NCI-H748 (cell line): Measurements from ENCODE around the gene RASSF4.

Source experiments
- DNase-seq: peaks from one replicate; lab custom pipeline; 2025; ENCODE audit not compliant: unreplicated experiment; lab: John Stamatoyannopoulos, UW

The RASSF4 gene

DNA sequence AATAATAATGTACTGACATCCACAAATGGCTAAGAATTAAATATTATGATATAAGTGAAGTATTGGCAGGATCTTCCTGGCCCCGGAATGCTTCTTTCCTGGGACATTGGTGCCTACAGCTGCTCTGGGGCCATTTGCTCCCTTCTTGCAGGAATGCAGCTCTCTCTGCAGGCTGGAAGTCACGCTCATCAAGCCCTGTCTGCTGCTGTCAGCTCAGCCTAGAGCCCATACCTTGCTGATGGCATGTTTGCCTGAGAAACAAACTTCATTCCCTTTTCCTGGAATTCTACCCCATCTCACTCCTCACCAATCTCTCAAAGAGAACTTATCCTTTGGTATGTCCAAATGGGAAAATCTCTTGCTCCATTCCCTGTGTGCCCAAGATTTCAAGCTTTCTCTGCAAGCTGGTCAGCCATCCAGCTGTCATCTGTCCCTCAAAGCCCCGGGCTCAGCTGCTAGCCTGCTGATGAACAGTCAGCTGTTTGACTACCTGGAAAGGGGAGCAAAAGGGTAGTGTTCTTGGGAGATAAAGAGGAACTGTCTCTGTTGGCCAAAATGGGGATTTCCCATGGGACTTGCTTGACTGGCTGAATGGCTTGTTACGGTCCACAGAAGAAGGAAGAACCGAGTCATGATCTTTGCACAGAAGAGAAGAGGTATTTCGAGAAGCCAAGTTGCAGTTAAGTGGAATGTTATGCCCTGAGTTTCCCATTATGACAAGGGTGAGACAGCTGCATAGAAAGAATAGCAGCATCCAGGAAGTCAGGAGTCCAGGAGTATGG, 12.0 kb upstream of the RASSF4 start:
- DNase-seq = no peak

DNA sequence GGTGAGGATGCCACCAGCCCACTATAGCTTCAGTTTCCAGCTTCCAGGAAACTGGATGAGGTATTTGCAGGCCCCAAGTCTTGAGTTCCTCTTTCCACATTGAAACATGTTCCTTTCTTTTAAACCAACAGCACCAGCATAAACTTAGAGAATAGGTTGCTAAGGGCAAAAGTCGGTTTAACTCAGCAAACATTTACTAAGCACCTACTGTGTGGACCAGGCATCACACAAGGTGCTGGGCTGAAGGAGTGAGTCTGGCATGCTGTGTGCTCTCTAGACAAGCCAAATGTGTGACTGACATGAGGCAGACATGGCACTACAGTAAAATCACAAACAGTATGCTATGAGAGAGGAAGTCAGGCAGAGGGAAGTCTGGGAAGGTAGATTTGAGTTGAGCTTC, 11.0 kb upstream of the RASSF4 start:
- DNase-seq = no peak

DNA sequence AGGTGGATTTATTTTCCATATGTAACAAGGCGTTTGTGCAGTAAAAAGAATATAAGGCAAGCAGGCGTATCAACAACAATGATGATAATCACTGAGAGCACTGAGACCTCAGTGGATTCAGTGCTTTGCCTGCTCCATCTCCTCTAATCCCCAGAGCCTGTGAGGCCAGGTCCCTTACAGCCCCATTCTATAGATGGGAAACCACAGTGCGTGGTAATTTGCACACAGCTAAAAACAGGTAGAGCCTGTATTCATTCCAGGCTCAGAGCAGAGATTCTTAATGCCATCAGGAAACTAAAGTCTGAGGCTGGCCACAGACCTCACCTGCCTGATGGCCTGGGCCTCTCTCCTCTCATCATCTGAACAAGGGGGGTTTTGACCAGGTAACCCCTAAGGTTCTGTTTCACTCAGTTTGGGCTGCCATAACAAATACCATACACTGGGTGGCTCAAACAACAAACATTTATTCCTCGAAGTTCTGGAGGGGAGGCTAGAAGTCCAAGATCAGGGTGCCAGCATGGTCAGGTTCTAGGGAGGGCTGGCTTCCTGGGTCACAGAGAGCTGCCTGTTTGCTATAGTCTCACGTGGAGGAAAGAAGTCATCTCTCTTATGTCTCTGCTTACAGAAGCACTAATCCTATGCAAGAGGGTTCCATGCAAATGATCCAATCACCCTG, 10.3 kb upstream of the RASSF4 start:
- DNase-seq = no peak

DNA sequence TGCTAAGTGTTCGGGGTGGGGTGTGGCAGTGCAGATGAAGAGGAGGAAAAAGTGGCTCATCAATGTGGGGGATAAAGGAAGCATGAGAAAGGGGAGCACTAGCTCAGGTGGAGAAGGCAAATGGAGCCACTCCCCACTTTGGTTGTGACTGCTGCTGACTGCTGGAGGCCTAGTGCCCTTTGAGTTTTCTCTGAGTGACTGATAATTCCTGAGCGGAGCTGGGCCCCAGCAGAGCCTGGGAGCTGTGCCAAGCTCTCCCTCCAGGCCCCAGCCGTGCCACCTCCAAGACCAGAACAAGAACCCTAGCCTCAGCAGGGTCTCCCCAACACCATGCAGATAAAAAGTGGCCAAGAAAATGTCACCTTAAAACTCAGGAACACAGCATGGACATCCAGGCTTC, 9.7 kb upstream of the RASSF4 start:
- no peak for DNase-seq

DNA sequence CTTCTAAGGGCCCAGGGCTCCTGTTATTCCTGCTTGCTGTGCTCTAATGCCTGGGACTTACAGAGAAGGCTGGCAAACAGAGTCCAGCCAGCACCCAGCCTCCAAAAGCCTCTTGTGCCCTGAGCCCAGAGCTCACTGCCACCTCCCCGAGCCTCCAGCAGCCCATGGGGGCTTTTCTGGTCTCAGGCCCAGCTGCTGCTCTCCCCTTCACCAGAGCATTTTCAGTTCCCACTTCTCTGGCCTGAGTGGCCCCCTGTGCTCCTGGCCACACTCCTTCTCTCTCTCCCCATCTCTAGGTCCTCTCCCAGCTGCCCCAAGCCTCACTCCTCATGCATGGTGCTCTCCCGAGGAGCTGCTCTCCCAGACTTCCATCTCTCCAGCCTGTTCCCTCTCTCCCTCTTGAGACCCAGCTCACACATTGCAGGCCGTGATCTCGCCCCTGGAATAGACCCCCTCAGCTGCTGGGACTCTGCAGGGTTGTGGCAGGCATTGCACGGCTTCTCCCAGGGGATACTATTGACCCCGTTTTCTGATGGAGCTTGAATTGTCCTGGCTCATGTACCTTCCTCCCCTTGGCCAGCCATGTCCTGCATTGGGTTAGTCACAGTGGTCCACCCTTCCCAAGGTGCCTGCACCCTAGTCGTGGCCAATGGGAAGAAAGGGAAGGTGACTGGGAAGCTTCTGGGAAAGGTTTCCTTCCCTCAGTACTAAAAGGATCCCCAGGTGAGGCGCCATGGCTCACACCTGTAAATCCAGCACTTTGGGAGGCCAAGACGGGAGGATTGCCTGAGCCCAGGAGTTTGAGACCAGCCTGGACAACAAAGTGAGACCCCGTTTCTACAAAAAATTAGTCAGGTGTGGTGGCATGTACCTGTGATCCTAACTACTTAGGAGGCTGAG, 9.0 kb upstream of the RASSF4 start:
- DNase-seq = no peak

- DNase-seq = no peak
Measured at GRCh38 chr10:44951576-44952226, 7.9 kb upstream of the RASSF4 start.

DNA sequence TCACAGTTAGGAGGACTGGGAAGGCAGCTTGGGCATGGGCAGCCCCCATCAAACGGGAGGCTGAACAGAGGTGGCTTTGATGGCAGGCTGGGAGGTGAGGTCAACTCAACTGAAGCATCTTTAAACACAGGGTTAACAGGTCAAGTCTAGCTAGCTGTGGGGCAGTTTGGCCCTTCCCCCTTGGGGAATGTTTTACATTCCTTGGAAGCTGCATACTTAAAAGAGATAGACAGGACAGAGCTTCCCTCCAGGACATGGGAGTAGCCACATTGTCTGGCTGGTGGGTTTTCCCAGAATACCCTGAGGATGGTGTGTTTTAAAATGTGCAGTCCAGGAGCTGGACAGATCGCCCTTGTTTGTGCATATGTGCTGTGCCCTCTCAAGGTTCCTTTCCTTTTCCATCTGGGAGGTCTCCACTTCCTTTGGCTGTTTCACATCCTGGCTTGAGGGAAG, 6.8 kb upstream of the RASSF4 start:
- DNase-seq = no peak

DNA sequence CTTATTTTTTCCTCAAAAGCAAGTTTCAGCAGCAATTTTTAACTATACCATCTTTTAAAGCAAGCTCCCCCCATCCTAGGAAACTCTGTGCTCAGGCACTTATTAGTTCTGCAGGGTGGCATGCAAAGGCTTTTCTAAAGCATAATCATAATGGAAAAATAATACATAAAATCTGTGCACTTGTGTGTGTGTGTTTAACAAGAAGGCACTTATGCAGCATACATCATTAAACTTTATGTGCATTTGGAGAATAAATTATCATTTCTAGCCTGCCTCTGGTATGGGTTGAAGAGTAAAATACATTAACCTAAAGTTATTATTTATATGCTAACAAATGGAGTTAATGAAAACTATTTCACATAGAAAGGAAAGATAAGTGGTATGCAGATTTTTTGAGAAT, 5.6 kb upstream of the RASSF4 start:
- no peak for DNase-seq

- no peak for DNase-seq
Measured at GRCh38 chr10:44954962-44955361, 4.6 kb upstream of the RASSF4 start.

DNA sequence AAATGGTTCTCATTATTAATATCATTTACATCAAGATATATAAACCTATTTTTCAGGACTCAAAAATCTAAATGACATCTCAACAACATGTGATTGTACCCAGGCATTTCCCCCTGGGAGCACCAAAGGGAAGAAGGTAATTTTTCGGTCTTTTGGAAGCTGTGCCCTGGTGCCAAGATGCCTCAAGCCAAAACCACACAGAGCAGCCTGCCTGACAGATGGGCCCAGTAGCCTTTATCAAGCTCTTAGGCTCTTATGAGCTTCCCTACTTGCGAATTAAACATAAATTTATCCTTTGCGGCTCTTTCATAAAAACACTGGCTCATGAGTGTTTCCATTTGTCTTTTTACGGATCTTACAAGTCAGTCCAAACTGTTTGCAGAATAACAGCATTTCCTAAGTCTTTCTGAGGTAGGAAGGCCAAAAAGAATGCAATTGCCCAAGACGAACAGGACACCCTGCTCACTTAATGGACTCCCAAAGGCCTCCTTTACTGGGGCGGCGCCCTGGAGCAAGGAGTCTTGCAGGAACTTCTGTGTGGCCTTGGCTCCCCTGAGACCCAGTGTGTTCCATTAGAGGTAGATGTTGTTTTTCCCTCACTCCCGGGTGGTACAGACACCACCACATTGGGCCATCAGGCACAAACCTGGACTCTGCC, 4.1 kb upstream of the RASSF4 start:
- DNase-seq = no peak

GRCh38 chr10:44956226-44956625, 3.4 kb upstream of the RASSF4 start:
- no peak for DNase-seq

DNA sequence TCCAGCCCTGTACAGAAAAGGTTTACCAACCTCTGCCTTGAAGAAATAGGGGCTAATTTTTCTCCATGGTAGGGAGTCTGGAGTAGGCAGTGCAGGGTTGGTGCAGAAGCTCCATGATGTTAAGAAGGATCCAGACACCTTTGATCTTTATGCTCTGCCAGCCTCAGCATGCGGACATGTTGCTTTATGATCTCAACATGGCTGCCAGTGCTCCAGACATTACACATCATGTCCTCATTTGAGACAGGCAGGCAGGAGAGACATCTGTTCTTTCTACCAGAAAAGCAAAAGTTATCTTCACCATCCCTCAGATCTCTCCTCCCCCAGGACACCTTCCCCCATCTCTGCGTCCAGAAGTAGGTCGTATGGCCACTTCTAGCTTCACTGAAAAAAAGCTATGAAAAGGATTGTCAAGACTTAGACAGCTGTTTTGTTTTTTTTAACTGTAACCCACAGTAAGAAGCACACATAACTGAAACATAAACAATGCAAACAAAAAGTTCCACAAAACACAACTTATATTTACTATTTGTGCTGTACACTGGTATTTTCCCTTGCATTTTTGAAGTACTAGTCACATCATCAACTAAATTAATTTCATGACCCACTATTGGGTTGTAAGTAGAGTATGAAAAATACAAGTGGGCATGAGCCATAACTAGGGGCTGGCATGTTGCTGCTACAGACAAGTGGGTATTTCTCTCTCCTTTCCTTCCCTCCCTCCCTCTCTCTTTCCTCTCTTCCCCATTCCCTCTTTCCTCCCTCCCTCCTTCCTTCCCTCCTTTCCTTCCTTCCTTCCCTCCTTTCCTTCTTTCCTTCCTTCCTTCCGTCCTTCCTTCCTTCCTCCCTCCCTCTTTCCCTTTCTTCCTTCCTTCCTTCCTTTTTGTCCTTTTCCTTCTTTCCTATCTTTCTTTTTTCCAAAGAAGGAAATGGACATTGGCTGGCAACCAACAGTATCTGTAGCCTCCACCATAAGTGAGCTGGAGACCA, 2.6 kb upstream of the RASSF4 start:
- DNase-seq = no peak

DNA sequence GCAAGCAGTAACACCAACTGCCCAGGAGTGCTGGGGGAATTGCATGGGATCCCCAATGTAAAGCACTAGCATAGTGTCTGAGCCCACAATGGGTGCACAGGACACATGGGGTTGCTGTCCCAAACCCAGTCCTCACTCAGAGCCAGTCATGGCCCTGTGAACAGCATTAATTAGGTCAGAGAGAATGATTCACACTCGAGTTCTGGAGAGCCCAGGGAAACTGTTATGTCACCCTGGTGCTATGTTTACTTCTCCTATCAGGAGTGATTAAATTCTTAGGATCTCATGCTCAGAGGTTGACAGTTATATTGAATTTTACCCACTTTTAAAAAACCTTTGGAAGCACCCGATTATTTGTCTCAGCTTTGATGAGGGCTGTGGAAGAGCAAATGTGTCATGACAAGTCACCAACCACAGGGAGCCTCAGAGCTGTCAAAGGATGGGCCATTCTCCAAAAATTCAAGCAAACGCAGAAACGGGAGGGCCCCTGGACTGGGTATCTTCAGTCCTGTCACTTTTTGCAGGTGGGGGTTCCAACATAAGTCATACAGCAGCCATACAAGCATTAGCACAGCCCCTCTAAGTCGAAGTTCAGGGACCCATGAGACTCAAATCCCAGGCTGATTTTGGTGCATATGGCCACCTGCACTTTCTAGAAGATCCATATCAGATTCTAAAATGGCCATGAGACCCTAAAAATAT, 1.3 kb upstream of the RASSF4 start:
- DNase-seq = no peak

GRCh38 chr10:44958898-44959246, 730 bp upstream of the RASSF4 start:
- DNase-seq = no peak

DNA sequence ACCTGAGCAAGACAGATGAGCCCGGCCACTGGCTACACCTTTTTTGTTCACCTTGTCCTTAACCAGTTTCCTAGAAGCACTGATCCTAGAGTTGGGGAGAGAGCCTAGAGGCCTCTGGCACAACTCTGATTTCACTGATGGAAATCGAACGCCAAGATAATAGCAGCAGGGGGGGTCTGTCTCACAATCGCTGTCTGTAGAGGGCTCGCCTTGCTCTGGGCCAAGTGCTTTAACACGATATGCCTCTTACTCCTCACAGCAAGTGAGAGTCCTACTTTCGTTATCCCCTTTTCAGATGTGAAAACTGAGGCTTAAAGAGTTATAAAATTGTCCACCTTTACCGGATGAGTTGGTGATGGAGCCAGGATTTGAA, 472 bp downstream of the RASSF4 start:
- DNase-seq = peak; percentile 30

DNA sequence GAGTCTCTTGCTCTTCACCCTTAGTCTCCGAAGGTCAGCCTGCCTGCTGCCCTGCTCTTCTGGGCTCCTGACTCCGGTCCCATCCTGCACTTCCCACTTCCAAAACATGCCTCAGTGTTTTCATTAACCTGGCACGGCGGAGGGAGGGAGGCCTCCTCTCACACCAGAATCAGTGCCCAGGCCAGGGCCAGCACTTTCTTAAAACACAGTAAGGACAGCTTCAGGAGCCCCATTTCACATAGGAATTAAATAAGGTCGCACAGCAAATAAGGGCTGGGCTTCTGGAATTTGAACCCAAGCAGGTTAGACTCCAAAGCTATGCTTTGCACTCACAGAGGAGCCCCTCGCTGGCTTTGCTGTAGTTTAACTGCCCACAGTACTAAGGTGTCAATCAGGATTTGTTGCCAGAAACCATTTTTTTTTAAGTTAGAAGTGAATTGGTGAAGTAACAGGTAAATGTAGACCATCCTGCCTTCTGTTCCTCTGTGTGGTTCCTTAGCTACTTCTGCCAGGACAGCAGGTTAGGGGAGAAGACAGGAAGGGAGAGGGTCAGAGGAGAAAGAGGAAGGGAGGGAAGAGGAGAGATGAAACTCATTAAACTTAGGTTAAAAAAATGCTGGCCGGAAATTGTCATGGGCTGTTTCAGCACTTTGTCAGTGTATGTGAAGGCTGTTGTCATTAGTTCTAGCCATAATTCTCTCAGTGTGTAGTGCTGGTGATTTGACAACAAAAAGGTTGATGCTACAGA, 1.1 kb downstream of the RASSF4 start:
- no peak for DNase-seq

- no peak for DNase-seq
Measured at GRCh38 chr10:44961230-44961571, 1.6 kb downstream of the RASSF4 start.
